Placental epithelial cell (primary cell): ENCODE results near the gene OR2T33. TPM values are rescaled to one million over a fixed set of nuclear protein-coding genes. Genes with fewer than 3 reads are reported as not detected.

ENCODE experiments used
- total RNA-seq: library from RNA; depleted of rRNA; stranded (reverse); fragments of >200 nt; gene quantifications from 2 replicates; pipeline ENCODE4 v1.2.3, GENCODE V29; 2012

Gene OR2T33, protein sequence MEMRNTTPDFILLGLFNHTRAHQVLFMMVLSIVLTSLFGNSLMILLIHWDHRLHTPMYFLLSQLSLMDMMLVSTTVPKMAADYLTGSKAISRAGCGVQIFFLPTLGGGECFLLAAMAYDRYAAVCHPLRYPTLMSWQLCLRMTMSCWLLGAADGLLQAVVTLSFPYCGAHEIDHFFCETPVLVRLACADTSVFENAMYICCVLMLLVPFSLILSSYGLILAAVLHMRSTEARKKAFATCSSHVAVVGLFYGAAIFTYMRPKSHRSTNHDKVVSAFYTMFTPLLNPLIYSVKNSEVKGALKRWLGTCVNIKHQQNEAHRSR
- total RNA-seq: under 0.01 and 0.54 TPM in 2 replicates

DNA sequence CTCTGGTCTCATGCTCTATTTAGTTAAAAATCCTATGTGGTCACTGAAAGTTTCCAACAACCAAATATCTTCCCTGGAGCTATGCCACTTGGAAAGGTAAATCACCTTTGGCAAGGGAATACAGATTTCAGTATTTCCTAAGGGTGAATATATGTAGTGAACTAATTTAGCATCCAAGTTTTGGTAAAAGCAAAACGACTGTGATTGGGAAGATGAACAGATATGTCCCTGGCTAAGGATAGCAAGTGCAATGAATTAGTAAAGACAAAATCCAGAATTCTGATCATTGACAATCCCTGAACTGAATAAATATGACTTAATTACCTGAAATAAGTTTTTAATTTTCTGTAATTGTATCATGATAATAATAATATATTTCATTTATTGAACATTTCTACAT lies at the start of gene OR2T33:
OR2T33 (minus strand) TSS at position 101 of the 400 bp plus-strand sequence. CDS start 4,162 bp downstream, outside the sequence.

GRCh38 chr1:248324468-248324867 lies 46.7 kb upstream of the OR2T33 start, which contains the start of gene OR2M7:
TSS of gene OR2M7 (minus strand) at chr1:248324568. CDS start at chr1:248324568, 0 bp downstream.

DNA sequence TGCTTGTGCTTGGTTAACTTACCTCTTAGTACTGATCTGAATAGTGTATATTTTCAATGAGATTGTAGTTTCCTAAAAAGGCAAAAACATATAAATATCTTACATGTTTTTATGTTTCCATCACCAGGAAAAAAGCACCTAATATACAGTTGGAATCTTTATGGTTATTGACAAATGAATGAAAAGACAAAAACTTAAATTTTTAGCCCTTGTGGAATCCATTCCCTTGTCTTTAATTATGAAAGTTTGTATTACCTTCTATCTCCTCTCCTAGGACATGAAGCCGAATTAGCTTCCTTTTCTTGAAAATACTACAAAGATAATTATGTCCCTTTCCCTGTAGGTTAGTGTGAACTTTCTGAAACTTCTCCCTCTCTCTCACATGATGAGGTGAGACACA lies 25.5 kb upstream of the OR2T33 start, which contains the start of gene OR2T12:
OR2T12 (minus strand) TSS at position 101 of the 400 bp plus-strand sequence. CDS start 7,846 bp downstream, outside the sequence.

GRCh38 chr1:248231117-248231516 lies 46.7 kb downstream of the OR2T33 start, which contains the start of gene OR2M4:
TSS of gene OR2M4 (plus strand) at chr1:248231417. CDS start at chr1:248238929, 7,512 bp downstream.

Other genes with a start within 250 kb of the OR2T33 start
- not detected in 2 replicates for gene OR2L2, start 247.9 kb downstream of the OR2T33 start, total RNA-seq
- not detected in 2 replicates for gene OR2L3, start 231.1 kb downstream of the OR2T33 start, total RNA-seq
- gene OR2L13, start 182.8 kb downstream of the OR2T33 start, total RNA-seq: not detected in 2 replicates
- gene OR2M5, start 132.8 kb downstream of the OR2T33 start, total RNA-seq: not detected in 2 replicates
- gene OR2M2, start 103.2 kb downstream of the OR2T33 start, total RNA-seq: not detected in 2 replicates
- gene OR2M3, start 80.7 kb downstream of the OR2T33 start, total RNA-seq: not detected in 2 replicates
- gene OR2M4, start 46.6 kb downstream of the OR2T33 start, total RNA-seq: not detected in 2 replicates
- not detected in 2 replicates for gene OR2T12, start 25.4 kb upstream of the OR2T33 start, total RNA-seq
- gene OR2M7, start 46.6 kb upstream of the OR2T33 start, total RNA-seq: not detected in 2 replicates
- not detected in 2 replicates for gene OR14C36, start 70.8 kb upstream of the OR2T33 start, total RNA-seq
- not detected in 2 replicates for gene OR2T4, start 83.7 kb upstream of the OR2T33 start, total RNA-seq
- gene OR2T6, start 97.8 kb upstream of the OR2T33 start, total RNA-seq: not detected in 2 replicates
- gene OR2T1, start 125.1 kb upstream of the OR2T33 start, total RNA-seq: not detected in 2 replicates
- gene OR2T2, start 167.7 kb upstream of the OR2T33 start, total RNA-seq: 9.0 and 16.1 TPM in 2 replicates
- 0.65 and 0.79 TPM in 2 replicates for gene OR2T3, start 195.4 kb upstream of the OR2T33 start, total RNA-seq
- gene OR2T5, start 210.6 kb upstream of the OR2T33 start, total RNA-seq: 1.4 and 2.7 TPM in 2 replicates
- gene OR2G6, start 230.1 kb upstream of the OR2T33 start, total RNA-seq: 4.3 and 13.2 TPM in 2 replicates